NCI-H748 treated with DMSO at 0.1 percent for 48 hours (cell line): ENCODE data around the gene KLK13.
A peak's percentile ranks its signal among the peaks of the same experiment; 100 is the strongest.

Source experiments
- DNase-seq: peaks from one replicate; lab custom pipeline; 2025; lab: John Stamatoyannopoulos, UW

Gene KLK13

GRCh38 chr19:51064534-51065220, at the start of gene KLK13:
TSS of gene KLK13 (minus strand) at chr19:51065092. CDS start at chr19:51065067, 25 bp downstream.
- no peak for DNase-seq

GRCh38 chr19:51114087-51114729, 49.3 kb upstream of the KLK13 start:
- no peak for DNase-seq

DNA sequence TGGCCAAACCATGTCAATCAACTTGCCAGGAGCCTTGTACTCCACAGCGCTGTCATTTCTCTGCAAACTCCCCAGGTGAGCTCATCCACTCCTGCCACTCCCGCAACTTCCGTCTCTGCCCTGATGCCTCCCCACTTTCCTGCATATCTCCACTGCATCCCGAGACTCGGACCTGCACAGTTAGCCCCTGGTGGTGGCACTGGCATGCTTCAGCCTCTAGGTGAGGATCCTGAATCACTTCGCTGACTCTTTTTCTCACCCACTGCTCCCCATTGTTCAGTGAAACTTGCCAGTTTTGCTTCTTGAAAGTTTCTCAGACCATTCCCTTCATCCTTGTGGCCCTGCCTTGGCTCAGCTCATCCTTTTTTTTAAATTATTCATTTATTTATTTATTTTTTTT, 46.7 kb upstream of the KLK13 start:
- DNase-seq, result no peak

DNA sequence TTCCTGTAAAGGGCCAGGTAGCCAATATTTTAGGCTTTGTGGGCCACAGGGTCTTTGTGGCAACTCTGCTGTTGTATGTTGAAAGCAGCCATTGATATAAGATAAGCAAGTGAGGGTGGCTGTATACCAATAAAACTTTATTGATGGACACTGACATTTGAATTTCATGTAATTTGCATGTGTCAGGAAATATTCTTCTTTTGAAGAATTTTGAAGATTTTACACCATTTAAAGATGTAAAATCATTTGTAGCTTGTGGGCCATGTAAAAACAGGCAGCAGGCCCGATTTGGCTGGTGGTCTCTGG, 45.7 kb upstream of the KLK13 start:
- DNase-seq, result no peak

DNA sequence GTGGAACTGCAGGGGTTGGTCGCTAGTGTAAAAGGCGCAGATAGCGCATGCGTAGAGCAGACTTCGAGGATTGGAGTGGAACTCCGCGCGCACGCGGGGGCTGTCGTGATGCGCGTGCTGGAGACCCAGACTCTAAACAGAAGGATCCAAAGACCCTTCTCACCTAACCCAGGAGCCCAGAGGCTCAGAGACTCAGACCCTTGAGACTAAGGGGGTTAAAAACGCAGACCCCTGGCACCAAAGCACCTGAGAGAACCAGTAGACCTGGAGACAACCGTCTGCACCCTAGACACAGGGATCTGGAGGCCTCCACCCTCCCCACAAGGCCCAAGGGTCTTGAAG, 43.9 kb upstream of the KLK13 start:
- no peak for DNase-seq

DNA sequence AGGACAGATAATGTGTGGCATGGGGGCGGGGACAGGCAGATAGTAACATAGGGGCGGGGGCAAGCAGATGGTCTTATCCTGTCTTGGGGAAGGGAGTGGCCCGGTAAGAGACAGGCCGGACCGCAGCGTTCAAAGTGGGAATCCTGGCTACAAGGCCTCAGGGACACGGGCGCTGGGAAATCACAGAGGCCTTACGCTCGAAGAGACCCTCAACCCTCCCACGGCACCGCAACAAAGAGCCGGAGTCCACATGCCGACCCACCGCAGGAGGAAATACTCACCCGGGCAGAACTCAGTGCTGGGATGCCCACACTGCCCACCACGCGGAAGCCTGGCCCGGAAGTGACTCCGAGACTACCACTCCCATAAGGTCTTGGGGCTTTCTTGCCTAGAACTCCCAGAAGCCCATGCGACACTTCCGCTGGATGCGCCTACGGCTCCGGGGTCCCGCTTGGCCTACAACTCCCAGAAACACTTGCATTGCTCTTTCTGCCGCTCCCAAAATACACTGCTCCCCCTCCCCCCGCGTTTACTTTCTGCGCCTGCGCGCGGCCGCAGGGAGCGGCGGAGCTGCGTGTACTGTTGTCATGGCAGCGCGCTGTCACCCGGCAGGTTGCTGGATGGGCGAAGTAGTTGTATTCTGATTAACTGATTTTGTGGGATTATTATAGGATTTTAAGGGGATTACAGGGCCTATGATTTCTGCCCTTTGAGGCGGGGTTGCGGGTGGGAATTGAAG, 43.3 kb upstream of the KLK13 start, which contains the start of gene CTU1:
TSS of gene CTU1 (minus strand) at position 344 of the 739 bp plus-strand sequence. CDS start 3,840 bp downstream, outside the sequence.
- peak; percentile 99 for DNase-seq

GRCh38 chr19:51107406-51108065, 42.6 kb upstream of the KLK13 start:
- no peak for DNase-seq

DNA sequence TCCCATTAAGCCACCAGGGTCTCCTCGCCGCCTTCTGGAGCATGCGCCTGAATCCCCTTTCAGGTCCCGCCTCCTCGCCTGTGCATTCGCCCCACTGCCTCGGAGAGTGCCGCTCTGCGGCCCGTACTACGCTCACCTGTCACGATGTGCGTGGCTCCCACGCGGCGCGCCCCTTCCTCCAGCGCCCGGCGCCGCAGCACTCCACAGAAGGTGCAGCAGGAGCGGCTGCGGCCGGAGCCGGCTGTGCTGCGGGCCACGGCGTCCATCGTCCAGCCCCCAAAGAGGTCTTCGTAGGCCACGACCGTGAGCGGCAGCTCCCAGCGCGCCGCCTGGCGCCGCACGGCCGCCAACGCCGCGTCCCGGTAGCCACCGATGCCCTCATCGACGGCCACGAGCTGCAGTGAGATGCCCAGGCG, 39.0 kb upstream of the KLK13 start:
- DNase-seq, result no peak

DNA sequence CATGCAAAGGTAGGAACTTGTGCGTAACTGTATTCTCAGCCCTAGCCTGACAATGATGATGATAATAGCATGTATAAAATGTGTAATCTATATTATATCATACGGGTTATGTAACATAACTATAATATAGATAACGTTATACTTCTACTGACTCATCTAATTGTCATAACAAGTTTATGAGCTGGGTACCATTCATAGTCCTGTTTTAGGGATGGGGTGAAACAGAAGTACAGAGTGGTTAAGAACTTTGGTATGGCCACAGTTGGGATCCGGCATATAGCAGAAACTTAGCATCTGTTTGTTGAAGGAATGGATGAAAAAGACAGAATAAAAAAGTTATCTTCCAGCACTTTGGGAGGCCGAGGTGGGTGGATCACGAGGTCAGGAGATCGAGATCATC, 38.1 kb upstream of the KLK13 start:
- no peak for DNase-seq

GRCh38 chr19:51101171-51101865, 36.4 kb upstream of the KLK13 start:
- no peak for DNase-seq

GRCh38 chr19:51100601-51101000, 35.7 kb upstream of the KLK13 start:
- DNase-seq, result no peak

GRCh38 chr19:51099047-51099382, 34.1 kb upstream of the KLK13 start:
- no peak for DNase-seq

GRCh38 chr19:51098365-51099046, 33.6 kb upstream of the KLK13 start:
- no peak for DNase-seq

GRCh38 chr19:51097796-51098195, 32.9 kb upstream of the KLK13 start:
- no peak for DNase-seq

DNA sequence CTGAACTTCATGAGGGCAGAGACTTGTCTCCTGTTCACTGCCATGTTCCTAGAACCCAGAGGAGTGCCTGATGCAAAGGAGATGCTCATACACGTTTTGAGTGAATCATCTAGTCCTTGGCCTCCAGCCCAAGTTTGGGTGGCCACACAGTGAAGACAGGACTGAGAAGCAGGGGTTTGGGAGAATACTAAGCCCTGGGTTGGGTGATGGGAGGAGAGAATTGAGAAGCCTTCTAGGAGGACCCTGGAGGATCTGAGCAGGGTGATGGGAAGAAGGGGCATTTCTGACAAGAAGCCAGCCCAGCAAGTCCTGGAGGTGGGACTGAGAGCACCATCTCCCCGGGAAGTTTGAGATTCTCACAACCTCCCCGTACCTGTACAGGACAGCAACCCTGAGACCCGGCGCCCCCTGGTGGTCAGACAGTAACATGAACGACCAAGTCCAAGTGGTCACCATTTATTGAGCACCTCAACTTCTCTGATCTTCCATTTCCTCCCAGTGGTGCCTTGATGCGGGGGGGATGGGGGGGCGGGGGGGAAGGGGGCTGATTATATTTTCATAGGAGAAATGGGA, 32.4 kb upstream of the KLK13 start:
- peak; percentile 69 for DNase-seq

DNA sequence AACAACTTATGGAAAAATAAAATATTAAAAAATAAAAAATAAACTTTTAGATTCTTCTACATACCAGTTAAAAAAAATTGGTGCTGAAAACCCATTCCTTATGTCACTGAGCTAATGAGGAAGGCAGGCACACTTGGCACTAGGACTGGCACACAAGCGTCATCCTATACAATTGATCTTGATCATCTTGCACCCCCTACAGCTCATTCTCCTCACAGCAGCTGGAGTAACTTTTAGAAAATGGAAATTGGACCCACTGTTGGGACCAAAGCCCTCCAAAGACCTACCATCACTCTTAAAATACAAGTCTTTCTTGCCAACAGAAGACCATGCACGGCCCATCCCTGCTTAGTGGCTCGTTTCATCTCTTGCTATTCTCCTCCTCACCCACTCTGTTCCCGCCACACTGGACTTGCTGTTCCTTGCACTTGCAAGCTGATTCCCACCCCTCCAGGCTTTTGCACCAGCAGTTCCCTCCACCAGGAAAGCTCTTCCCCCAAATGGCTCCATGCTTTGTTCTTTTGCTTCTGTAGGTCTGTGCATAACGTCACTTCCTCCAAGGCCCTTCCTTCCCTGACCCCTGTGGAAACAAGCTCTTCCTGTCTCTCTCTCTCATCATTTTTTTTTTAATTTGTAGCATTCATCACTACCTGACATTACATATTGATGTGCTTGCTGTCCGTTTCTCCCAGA, 31.7 kb upstream of the KLK13 start:
- peak; percentile 39 for DNase-seq

- no peak for DNase-seq
Observed at GRCh38 chr19:51094696-51095279, 29.9 kb upstream of the KLK13 start.

DNA sequence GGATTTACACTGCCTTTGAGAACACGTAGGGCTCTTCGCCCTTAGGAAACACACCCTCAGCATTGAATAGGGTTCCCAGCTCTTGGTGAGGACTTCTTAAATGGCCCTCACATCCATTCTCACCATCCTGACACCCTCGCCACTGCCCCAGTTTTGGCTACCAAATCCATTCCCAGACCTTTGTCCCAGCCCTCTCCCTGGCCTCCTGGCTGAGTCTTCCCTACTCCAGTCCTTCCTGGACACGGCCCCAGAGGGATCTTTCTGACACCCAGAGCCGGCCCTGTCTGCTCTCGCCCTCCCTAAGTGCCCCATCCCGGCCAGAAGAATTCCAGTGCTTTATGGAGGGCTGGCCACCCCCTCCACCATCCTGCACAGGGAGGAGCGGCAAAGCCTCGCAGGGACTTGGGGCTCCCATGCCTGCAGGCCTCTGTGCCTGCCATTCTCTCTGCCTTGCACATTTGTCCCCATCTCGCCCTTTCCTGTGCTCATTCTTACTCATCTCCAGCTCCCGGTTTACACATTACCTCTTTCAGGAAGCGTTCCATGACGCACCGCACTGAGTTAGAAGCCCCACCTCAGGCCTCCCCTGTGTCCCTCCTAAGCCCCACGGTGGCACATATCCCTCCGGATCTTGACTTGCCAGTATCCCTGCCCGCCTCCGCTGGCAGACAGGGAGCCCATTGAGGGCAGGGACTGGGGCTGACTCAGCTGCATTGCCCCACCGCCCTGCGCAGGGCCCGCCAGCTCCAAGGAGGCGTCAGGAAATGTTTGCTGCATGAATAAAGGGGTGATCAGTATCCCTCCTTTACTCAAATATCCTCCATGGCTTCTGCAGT, 28.8 kb upstream of the KLK13 start:
- no peak for DNase-seq

GRCh38 chr19:51093101-51093500, 28.2 kb upstream of the KLK13 start:
- DNase-seq, result no peak
